GM21367 (cell line): ENCODE results near the gene VEPH1.

Experiments used
- ATAC-seq: cut with Tn5 transposase; IDR thresholded peaks from one replicate; pipeline ENCODE4 v1.9.1; 2021; ENCODE audit not compliant: unreplicated experiment

VEPH1 gene

GRCh38 chr3:157436583-157437291 lies 66.5 kb downstream of the VEPH1 start, which contains the start of gene PTX3:
PTX3 (plus strand) TSS chr3:157436850; CDS start chr3:157436934, 84 bp downstream.
- ATAC-seq: no peak

GRCh38 chr3:157429708-157430107 lies 73.5 kb downstream of the VEPH1 start:
- no peak for ATAC-seq

- ATAC-seq: no peak
Observed at GRCh38 chr3:157428853-157429252, 74.4 kb downstream of the VEPH1 start.

- no peak for ATAC-seq
Observed at GRCh38 chr3:157427901-157428300, 75.3 kb downstream of the VEPH1 start.

- ATAC-seq: no peak
Observed at GRCh38 chr3:157423337-157423736, 79.9 kb downstream of the VEPH1 start.

- no peak for ATAC-seq
Observed at GRCh38 chr3:157420606-157421130, 82.5 kb downstream of the VEPH1 start.

- no peak for ATAC-seq
Observed at GRCh38 chr3:157418104-157418503, 85.1 kb downstream of the VEPH1 start.

GRCh38 chr3:157417247-157417646 lies 86.0 kb downstream of the VEPH1 start:
- ATAC-seq: no peak

GRCh38 chr3:157416347-157417087 lies 86.7 kb downstream of the VEPH1 start:
- ATAC-seq: no peak

GRCh38 chr3:157414861-157415260 lies 88.4 kb downstream of the VEPH1 start:
- no peak for ATAC-seq

- no peak for ATAC-seq
Observed at GRCh38 chr3:157412323-157412855, 90.8 kb downstream of the VEPH1 start.

- ATAC-seq: no peak
Observed at GRCh38 chr3:157410945-157411344, 92.3 kb downstream of the VEPH1 start.

GRCh38 chr3:157409516-157409915 lies 93.7 kb downstream of the VEPH1 start:
- ATAC-seq: no peak

- ATAC-seq: no peak
Observed at GRCh38 chr3:157408499-157409149, 94.6 kb downstream of the VEPH1 start.

- ATAC-seq: no peak
Observed at GRCh38 chr3:157407769-157408168, 95.4 kb downstream of the VEPH1 start.

- ATAC-seq: no peak
Observed at GRCh38 chr3:157406394-157406793, 96.8 kb downstream of the VEPH1 start.

GRCh38 chr3:157405457-157405856 lies 97.8 kb downstream of the VEPH1 start:
- no peak for ATAC-seq

- no peak for ATAC-seq
Observed at GRCh38 chr3:157404381-157404780, 98.8 kb downstream of the VEPH1 start.

- ATAC-seq: no peak
Observed at GRCh38 chr3:157398598-157398997, 104.6 kb downstream of the VEPH1 start.

- no peak for ATAC-seq
Observed at GRCh38 chr3:157394411-157394810, 108.8 kb downstream of the VEPH1 start.

GRCh38 chr3:157393113-157393512 lies 110.1 kb downstream of the VEPH1 start:
- no peak for ATAC-seq
